Measurements from ENCODE around the gene TRRAP. TPM values are rescaled to one million over a fixed set of nuclear protein-coding genes. Genes with fewer than 3 reads are reported as not detected.

The TRRAP gene
- total RNA-seq, 1 donor from 2014 or later = 14.2 TPM

DNA sequence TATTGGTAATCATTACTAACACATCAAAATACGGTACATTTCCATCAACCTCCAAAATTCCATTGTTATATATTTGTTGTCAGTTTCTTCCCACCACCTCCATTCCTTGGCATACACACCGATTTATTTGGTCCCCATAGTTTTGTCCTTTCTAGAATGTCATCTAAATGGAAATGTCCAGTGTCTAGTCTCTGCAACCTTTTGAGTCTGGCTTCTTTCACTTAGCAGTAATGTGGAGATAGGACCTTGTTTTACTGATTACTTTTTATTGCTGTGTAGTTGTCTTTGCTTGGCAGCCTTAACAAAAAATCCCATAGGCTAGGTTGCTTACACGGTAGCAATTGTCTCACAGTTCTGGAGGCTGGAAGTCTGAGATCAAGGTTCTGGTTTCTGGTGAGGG, 22.5 kb downstream of the TRRAP start:
- DNase-seq (ENCODE audit: low spot score) = no peak

DNA sequence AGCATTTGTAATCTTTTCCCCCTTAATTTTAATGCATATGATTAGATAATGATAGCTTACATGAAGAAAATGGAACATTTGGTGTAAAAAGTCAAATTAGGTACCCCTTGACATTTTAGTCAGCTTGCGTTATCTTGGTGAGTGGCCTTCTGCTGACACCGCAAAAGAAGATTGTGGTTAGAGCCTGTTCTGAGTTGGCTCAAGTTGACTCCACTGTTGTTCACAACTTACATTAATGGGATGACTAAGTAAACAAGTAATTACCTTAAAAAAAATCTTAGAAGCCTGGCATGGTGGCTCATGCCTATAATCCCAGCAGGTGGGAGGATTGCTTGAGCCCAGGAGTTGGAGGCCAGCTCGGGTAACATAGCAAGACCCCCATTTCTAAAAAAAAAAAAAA, 24.2 kb downstream of the TRRAP start:
- no peak for DNase-seq (ENCODE audit: low spot score)

- DNase-seq (ENCODE audit: low spot score) = no peak
Observed at GRCh38 chr7:98903246-98903645, 24.9 kb downstream of the TRRAP start.

DNA sequence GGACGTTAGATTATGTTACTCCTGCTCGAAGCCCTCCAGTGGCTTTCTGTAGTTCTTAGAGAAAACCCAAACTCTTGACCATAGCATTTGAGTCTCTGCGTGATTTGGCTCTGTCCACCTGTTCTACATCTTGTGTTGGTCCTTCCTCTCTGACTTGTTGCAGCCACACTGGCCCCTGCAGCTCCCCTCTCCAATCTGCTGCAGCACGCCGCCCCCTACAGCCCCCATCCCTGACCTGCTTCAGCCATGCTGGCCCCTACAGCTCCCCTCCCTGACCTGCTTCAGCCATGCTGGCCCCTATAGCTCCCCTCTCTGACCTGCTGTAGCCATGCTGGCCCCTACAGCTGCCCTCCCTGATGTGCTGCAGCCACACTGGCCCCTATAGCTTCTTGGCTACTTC, 29.2 kb downstream of the TRRAP start:
- DNase-seq (ENCODE audit: low spot score) = no peak

DNA sequence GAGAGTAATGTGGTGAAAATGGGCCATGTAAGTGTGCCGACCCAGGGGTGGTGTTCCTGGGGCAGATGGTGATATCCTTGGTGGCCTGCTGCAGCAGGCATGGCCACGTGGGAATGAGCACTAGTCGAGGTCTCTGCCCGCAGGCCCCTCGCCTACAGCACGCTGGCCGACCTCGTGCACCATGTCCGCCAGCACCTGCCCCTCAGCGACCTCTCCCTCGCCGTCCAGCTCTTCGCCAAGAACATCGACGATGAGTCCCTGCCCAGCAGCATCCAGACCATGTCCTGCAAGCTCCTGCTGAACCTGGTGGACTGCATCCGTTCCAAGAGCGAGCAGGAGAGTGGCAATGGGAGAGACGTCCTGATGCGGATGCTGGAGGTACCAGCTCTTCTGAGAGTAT, 30.3 kb downstream of the TRRAP start:
- no peak for DNase-seq (ENCODE audit: low spot score)

GRCh38 chr7:98909487-98909886, 31.2 kb downstream of the TRRAP start:
- DNase-seq (ENCODE audit: low spot score) = no peak

- DNase-seq (ENCODE audit: low spot score) = no peak
Observed at GRCh38 chr7:98910427-98910826, 32.1 kb downstream of the TRRAP start.

GRCh38 chr7:98911916-98912315, 33.6 kb downstream of the TRRAP start:
- no peak for DNase-seq (ENCODE audit: low spot score)

DNA sequence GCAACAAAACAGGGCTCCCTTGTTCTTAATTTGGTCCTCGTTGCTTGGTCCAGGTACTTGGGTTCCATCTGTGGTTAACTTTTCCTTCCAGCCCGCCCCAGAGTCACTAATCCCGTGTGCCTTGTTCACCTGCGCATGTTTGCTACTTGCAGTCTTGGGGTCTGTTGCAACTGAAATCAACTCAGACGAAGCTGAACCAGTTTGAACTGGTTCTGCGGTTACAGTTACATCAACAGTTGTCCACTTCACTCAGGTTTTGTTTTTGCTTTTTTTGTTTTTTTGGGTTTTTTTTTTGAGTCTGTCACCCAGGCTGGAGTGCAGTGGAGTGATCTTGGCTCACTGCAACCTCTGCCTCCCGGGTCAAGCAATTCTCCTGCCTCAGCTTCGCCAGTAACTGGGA, 34.7 kb downstream of the TRRAP start:
- no peak for DNase-seq (ENCODE audit: low spot score)

- DNase-seq (ENCODE audit: low spot score) = no peak
Observed at GRCh38 chr7:98913612-98914011, 35.3 kb downstream of the TRRAP start.

DNA sequence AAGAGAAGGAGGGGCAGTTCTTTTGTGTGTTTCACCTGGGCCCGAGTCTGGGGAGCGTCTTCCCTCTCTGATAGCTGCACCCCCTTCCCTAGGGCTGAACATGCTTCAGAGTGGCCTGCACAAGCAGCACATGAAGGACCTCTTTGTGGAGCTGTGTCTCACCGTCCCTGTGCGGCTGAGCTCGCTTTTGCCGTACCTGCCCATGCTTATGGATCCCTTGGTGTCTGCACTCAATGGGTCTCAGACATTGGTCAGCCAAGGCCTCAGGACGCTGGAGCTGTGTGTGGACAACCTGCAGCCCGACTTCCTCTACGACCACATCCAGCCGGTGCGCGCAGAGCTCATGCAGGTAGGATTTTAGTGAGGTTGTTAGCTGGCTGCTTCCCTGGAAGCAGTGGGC, 39.0 kb downstream of the TRRAP start:
- DNase-seq (ENCODE audit: low spot score) = no peak

DNA sequence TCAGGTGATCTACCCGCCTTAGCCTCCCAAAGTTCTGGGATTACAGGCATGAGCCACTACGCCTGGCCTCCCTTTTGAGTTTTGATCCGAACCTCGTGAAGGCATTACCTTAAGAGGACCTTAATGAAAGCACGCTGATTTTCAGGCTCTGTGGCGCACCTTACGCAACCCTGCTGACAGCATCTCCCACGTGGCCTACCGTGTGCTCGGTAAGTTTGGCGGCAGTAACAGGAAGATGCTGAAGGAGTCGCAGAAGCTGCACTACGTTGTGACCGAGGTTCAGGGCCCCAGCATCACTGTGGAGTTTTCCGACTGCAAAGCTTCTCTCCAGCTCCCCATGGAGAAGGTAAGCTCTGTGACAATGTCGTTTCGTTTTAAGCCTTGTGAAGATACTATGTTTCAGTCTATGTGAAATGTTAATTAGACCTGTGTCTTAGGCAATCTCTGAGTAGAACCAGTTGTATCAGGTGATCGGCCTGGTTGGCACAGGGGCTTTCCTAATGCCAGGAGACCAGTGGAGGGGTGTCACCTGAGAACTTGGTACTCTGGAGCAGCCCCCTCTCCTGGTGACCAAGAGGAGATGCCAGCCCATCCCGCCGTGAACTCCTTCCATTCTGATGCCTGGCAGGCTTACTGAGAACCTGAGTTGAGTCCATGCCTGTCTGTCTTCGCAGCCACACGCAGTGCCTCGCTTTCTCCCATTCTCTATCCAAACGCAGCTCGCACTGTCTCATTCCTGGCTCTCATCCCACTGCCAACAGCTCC, 43.5 kb downstream of the TRRAP start:
- no peak for DNase-seq (ENCODE audit: low spot score)

- DNase-seq (ENCODE audit: low spot score) = peak; percentile 1
Observed at GRCh38 chr7:98922392-98923187, 44.3 kb downstream of the TRRAP start.

- no peak for DNase-seq (ENCODE audit: low spot score)
Observed at GRCh38 chr7:98923512-98923911, 45.2 kb downstream of the TRRAP start.

- no peak for DNase-seq (ENCODE audit: low spot score)
Observed at GRCh38 chr7:98927125-98927524, 48.8 kb downstream of the TRRAP start.

DNA sequence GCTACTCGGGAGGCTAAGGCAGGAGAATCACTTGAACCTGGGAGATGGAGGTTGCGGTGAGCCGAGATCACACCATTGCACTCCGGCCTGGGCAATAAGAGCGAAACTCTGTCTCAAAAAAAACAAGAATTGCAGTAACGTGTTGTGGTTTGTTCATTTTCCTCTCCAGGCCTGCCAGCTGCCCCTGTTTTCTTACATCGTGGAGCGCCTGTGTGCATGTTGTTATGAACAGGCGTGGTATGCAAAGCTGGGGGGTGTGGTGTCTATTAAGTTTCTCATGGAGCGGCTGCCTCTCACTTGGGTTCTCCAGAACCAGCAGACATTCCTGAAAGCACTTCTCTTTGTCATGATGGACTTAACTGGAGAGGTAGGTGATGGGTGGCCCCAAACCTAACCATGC, 52.1 kb downstream of the TRRAP start:
- no peak for DNase-seq (ENCODE audit: low spot score)

GRCh38 chr7:98930921-98931320, 52.6 kb downstream of the TRRAP start:
- DNase-seq (ENCODE audit: low spot score) = no peak

DNA sequence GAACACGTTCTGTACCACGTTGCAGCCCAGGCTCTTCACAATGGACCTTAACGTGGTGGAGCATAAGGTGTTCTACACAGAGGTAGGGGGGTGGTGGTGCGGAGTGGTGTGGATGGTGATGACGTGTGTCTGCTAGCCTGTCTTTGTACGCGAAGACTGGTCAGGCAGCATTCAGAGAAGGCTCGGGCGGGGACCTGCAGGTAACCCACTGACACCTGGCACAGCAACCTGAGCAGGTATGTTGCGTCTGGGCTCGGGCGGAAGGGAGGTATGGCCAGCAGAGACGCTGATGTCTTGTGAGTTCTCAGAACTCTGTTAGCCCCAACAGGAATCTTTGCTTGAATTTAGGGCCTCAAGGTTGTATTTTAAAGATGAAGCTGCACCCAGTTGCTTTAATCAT, 55.0 kb downstream of the TRRAP start:
- no peak for DNase-seq (ENCODE audit: low spot score)

- DNase-seq (ENCODE audit: low spot score) = no peak
Observed at GRCh38 chr7:98934267-98934666, 55.9 kb downstream of the TRRAP start.

GRCh38 chr7:98935811-98936210, 57.5 kb downstream of the TRRAP start:
- no peak for DNase-seq (ENCODE audit: low spot score)

- no peak for DNase-seq (ENCODE audit: low spot score)
Observed at GRCh38 chr7:98943336-98943735, 65.0 kb downstream of the TRRAP start.

DNA sequence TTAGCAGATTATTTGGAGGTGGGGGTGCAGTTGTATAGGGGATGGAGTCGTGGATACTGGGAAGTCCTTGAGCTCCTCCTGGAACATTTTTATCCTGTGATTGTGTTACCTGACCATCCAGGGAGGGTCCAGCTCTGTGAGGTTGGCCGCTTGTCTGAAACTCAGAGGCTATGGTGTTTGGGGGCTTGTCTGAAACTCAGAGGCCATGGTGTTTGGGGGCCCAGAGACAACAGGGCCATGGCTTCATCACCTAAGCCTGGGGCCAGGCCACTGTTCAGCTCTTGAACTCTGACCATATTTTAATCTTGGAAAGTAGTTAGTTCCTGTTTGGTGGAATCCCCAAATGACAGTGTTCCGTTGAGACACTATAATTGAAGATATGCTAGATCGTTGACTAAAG, 66.1 kb downstream of the TRRAP start:
- DNase-seq (ENCODE audit: low spot score) = no peak

GRCh38 chr7:98945852-98946251, 67.5 kb downstream of the TRRAP start:
- DNase-seq (ENCODE audit: low spot score) = no peak

All from umbilical cord (tissue), 2 donors.